GM21619 (cell line): ENCODE results near the gene LTF.
"Not testable (repeated sequence)": the region's sequence is repeated elsewhere in the genome, so short reads cannot be mapped to it uniquely, and the experiment has no call there.

ENCODE experiments used
- ATAC-seq: cut with Tn5 transposase; IDR thresholded peaks from one replicate; pipeline ENCODE4 v1.9.1; 2021; ENCODE audit not compliant: unreplicated experiment

The LTF gene

DNA sequence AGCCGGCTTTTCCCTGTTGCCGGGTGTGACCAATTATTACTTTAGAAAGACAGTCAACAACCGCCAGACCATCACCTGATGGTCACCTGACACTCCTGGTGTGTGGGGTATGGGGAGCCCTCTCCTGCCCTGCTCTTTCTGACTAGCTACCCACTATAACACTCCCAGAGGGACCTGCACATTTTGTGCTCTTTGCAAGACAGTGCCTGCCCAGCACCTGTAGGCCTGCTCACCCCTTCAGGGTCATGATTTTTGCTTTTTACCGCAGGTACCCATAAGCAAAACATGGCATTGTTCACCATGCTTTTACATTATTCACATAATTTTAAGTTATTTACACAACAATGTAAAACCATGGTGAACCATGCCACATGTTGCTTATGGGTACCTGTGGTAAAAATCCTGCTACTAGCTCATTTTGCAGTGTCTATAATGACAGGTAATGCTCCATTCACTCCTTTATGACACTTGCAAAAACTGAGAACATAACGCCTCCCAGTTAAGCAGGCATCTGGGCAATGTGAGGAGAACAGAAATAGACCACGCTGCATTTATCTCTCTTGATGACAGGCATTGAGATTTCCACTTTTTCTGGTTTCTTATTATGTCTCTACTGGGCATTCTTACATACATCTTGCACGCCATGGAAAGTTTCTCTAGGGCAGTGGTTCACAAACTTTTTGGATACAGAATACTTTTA is 47.7 kb downstream of the LTF start:
- ATAC-seq = no peak

DNA sequence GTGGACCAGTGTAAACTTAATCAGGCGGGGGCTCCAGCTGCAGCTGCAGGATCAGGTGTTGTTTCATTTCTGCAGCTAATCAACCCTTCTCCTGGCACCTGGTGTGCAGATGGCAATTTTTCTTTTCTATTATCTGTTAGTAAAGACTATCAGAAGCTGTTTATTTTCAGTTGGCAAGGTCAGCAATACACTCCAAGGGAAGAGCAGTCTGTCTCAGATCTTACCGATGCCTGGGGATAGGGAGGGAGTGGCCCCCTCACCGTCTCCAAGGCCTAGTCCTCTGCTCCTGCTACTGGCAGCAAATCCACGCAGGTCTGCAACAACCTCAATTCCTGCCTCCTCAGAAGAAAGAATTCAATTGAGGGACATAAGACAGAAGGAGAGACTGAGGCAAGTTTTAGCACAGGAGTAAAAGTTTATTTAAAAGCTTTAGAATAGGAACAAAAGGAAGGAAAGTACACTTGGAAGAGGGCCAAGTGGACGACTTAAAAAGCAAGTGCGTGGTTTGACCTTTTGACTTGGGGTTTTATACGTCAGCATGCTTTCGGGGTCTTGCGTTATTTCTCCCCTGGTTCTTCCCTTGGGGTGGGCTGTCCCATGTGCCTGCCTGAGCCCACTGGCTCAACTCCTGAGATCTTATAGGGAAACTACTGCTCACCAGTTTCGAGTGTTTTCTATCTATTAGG is 48.4 kb downstream of the LTF start:
- no peak for ATAC-seq

DNA sequence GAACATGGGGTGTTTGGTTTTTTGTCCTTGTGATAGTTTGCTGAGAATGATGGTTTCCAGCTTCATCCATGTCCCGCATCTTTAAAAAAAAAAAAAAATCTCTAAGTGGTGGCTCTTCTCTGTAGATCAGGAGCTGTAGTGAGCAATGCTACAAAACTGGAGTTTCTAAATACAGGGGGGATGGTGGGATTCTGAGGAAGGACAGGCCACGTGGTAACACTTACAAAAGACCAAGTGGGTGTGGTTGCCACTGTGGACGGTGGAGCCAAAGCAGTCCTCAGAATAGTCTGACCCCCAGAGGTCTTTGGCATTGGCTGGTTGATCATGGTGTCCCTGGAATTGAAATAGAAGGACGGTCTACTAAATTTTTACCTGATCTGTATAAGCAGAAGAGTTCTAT is 50.0 kb downstream of the LTF start:
- no peak for ATAC-seq

DNA sequence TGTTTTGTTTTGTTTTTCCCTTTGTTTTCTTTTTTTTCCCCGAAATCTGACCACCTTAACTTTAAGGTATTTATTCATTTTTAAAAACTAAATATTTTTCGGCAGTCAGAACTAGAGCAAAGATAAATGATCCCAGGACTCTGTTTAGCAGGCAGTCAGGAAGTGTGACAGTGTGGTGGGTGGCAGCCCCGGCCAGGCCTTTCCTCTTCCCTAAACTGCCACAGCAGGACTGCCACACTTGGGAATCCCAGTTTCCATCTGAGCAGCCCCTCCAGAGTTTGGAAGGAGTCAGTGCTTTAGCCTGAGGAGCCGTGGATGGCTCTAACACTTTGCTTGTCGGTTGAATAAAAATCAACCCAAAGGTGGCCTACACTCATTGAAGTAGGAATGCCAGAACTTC is 50.8 kb downstream of the LTF start:
- ATAC-seq = no peak

DNA sequence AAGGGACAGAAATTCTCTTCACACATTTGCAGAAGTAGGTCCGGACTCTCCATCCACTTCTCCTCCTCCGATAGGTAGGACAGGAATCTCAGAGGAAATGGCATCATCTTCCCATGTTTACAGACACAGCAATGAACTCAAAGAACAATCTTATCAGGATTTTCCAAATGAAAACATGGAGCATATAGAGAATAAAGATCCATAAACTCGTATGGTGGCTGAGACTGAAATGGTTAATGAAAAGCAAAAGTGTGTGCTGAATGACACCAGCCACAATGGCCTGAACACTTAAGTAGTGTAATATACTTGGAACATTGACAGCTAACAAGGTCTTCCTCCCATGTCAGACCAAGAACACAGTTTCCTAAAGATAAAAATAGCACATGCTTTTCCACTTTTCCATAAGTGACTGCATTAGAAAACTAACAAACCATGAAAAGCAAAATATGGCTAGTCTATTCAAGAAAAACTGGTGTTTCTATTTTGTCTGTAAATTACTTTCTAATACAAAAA is 51.9 kb downstream of the LTF start:
- no peak for ATAC-seq

DNA sequence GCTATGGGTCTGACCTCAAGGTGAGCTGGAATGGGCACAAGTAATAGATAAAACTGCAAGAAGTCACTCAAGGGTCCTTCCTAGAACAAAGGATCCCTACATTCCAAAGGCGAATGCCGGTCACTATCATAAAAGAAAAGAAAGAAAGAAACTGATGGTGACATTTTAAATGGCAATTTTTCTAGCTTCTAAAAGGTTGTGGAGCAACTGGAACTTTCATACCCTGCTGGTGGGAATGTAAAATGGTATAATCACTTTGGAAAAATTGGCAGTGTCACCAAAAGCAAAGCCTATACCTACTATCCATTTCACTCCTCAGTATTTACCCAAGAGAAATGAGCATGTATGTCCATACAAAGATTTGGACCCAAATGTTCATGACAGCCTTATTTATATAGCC is 53.4 kb downstream of the LTF start:
- no peak for ATAC-seq

DNA sequence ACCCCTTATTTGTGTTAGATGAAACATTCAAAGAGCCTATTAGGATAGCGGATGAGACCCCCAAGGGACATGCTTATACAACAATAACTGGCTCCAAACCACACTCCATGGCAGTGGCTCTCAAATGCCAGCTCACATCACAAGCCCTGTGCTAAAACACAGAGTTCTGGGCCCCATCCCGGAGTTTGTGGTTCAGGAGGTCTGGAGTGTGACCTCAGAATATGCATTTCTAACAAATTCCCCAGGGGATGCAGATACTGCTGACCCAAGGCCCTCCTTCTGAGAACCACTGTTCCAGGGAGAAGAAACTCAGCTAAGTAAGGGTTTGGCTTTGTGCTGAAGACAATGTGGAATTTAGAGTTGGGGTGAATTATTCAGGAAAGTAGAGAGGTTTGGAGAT is 54.0 kb downstream of the LTF start:
- ATAC-seq = no peak

DNA sequence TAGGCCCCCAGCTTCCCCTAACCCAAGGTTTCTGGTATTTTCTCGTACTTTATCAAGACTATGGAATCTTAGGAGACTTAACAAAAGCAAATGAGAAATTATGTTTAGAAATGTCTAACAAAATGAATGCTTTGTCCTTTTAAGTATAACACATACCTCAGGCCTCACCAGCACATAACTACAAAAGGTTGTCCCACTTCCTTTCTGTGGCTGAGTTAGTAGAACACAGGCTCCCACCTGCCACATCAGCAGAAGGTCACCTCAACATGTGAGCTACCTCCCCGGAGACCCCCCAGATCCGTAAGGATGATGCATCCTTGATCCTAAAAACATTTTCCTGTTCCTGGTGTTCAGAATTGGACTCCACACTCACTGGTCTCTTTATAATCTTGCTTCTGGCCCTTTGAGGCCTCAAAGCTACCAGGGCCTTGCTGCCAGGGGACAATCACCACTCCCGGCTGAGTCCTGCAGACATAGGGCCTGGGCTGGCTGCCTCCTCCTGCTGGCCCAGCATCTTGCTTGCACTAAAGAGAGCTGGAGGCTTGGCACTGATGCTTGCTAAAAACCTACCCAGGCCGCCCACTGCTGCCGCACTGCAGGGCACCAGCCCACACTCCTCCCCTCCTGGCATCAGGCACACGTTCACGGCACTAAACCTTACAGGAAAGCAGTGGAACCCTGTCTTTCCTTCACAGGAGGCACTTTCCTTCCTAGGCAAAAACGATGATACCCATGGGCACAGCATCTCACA is 54.8 kb downstream of the LTF start:
- no peak for ATAC-seq

DNA sequence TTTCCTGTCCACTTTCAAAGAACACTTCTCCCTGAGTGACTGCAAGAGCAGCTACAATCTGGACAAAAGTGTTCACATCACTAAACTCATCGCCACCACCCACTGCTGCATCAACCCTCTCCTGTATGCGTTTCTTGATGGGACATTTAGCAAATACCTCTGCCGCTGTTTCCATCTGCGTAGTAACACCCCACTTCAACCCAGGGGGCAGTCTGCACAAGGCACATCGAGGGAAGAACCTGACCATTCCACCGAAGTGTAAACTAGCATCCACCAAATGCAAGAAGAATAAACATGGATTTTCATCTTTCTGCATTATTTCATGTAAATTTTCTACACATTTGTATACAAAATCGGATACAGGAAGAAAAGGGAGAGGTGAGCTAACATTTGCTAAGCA is 55.9 kb downstream of the LTF start:
- ATAC-seq = no peak

DNA sequence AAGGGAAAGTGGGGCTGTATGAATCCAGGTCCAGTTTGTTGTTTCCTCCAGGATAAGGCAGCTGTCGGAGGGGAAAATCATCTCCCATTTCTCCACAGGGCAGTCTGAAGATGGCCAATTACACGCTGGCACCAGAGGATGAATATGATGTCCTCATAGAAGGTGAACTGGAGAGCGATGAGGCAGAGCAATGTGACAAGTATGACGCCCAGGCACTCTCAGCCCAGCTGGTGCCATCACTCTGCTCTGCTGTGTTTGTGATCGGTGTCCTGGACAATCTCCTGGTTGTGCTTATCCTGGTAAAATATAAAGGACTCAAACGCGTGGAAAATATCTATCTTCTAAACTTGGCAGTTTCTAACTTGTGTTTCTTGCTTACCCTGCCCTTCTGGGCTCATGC is 56.7 kb downstream of the LTF start:
- ATAC-seq = no peak

DNA sequence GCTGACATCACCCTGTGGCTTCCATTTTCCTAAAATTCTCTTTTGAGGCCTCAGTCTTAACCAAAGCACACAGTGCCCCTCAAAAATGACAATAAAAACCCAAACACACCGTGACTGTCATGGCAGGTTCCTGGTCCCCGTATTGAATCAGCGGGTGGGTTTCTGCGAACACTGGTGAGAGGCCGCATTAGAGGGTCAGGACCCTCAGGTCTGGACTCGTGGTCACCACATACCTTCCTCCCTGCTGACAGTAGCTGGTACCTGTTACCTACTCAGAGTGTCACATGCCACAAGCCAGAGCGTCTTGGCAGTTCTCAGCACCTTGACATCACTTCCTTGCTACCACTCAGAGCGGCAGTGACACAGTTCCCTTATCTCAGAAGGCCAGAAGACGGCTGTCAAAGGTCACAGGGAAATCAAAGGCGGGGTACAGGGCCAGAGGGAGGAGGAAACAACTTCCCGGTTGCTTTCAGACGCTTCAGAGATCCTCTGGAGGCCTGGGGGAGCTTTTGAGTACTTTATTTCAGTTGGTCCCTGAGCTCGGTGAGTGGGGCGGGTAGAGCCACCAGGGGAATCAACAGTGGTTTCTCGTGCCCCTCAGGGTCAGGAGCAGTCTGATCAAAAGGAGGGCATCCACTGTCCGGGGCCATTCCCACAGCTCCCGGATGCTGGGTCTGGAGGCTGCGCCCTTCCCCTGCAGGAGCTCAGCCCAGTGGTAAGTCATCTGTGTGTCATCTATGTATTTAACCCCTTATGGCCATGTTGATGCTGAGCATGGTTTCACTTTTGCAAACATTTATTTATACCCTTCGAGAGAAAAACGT is 57.7 kb downstream of the LTF start, which contains the start of the genes CCR5AS and CCRL2:
Gene CCR5AS (minus strand): TSS at position 279 of the 824 bp plus-strand sequence.
Gene CCRL2 (plus strand): TSS at position 472 of the 824 bp plus-strand sequence. CDS start 821 bp downstream, outside the sequence.
- no peak for ATAC-seq

DNA sequence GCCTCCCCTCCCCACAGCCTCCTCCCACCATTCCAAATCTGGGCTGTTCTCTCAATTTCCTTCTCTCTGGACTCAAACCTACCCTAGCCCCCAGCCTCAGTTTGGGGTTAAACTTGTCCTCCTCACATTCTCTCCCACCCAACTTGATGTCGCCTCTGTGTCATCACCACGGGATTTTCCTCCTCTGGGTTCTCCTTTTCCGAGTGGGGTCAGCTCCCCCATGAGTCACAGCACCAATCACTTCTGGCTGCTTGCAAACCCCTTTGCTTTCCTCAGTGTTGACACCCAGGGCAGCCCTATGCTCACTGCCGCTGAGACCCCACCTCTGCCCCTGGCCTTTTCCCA is 58.3 kb downstream of the LTF start:
- ATAC-seq = no peak

DNA sequence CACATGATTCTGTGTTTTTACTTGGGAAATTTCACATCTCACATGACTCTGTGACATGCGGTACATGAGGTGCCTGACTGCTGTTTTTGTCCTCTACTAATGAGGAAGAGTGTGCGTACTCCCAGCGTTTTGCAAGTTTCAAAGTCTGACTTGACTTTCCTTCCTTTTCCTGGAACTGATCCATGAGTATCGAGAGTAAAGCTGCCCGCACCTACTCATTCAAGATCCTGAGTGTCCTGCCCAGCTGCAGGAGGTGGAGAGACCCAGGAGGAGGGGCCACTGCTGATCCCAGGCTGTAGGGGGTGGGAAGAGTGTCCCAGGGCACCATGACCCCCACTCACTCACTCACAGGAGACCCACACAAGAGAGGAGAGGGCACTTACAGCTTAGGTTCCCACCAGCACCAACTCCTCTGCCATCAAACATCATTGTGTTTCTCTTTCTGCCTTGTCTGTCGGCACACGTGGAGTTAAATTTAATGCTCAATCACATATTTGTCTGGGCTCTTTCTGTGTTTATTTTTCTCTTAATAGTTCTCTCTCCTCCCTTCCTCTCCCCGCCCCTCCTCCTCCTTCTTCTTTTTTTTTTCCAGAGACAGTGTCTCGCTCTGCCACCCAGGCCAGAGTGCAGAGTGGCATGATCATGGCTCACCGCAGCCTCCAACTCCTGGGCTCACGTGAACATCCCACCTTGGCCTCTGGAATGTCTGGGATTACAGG is 59.2 kb downstream of the LTF start:
- ATAC-seq = no peak

DNA sequence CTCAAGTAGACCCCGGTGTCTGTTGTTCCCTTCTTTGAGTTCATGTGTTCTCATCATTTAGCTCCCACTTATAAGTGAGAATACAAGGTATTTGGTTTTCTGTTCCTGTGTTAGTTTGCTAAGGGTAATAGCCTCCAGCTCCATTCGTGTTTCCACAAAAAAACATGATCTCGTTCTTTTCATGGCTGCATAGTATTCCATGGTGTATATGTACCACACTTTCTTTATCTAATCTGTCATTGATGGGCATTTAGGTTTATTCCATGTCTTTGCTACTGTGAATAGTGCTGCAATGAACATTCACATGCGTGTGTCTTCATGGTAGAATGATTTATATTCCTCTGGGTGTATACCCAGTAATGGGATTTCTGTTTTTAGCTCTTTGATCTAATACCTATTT is 61.8 kb downstream of the LTF start:
- not testable (repeated sequence) for ATAC-seq

DNA sequence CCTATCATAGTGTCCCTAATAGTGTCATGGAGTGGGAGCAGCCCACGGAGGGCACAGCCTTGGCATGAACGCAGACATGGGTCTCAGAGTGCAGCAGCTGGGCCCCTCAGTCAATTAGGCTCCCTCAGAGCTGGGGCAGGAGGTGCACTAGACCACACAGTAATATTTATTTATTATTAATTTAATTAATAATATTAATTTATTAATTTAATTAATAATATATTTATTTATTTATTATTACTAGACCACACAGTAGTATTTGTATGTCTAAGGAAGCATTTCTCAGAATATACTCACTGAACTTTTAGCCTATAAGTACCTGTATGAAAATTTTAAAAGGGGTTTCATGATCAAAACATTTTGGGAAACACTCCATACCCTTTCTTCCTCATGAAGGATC is 63.1 kb downstream of the LTF start:
- no peak for ATAC-seq

DNA sequence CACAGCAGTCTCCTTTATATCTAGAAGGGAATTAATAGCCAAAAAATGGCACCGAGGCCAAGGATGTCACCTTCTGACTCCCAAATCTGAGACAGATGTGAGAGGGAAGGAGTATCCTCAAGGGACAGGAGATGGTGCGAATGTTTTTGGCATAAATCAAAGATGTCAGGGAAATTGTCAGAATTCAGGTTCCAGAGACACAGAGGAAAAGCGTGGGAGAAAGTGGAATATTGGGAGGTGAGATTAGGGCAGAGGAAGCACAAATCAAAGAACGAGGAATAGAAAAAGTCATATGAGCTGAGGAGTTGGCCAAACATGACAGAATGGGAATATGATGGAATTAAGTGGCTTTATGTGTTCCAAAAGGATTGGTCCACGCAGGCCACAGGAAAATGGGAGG is 63.9 kb downstream of the LTF start:
- ATAC-seq = no peak

DNA sequence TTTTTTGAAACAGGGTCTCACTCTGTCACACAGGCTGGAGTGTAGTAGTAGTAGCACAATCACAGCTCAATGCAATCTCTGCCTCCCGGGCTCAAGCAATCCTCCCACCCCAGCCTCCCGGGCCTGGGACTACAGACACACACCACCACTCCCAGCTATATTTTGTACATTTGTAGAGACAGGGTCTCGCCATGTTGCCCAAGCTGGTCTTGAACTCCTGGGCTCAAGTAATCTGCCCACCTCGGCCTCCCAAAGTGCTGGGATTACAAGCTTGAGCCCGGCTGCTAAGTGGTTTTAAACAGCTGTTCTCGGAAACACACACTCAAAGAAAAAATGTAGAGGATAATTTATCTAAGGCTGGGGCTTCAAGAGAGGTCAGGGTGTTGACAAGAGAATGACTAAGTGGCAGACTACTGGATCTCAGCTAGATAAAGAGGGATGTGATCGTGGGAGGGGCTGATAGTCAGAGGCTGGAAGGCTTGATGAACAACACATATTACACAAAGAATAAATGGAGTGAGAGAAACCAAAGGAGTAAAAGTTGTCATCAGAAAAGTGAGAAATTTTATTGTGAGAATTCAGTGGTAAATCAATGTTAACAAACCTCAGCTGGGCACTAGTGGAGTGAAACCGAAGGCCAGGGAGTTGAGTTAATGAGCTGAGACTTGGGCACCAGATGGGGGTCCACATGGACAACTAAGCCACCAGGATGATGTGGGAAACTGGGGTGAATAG is 64.5 kb downstream of the LTF start:
- ATAC-seq = no peak

DNA sequence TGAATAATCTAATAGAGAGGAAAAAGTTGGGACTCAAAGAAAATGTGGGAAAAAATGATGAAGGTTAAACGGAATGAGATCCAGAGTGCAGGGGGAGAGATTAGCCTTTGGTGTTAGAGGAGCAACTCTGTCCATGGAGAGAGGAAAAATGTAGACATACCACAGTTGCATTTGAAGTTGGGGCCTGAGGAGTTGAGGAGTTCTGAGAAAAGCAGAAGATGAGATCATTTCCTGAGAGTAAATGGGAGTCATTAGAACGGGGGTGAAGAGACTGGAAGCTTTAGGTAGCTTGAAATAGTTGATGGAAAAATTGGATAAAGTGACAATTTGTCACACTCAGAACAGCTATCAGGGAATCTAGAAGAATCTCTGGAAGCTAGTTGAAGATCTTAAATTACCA is 65.1 kb downstream of the LTF start:
- ATAC-seq = no peak

DNA sequence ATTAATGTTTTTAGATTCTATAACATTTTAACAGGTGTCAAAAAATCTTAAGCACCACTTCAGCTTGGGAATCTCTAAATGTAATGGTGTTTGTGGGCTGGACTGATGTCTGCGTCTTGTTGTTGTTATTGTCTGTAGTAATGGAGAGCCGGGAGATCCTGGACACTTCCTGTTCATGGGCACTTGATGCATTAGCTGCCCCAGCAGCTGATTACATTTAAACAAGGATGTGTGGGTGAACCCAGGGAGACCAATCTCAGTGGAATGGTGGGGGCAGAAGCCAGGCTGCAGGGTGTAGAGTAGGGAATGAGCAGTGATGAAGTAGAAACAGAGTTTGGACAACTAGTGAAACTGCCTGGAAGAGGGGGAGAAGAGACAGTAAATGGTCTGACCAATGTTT is 65.6 kb downstream of the LTF start:
- no peak for ATAC-seq
